OCI-LY1 (cell line): ENCODE results near the gene BHMT2.

Source experiments
- H2AFZ ChIP-seq: fragments of 200-600 bp; sonication (generic), shearing (Covaris generic); 2 replicates; pipeline ENCODE4 v1.6.0; 2014; ENCODE audit warnings: antibody characterized with exemption, mild to moderate bottlenecking, low read length
- H3F3A ChIP-seq: fragments of 200-600 bp; sonication (generic), shearing (Covaris generic); 2 replicates; pipeline ENCODE4 v1.6.0; 2014; ENCODE audit warnings: mild to moderate bottlenecking, antibody characterized with exemption, low read length, moderate library complexity; ENCODE audit not compliant: insufficient read depth
- H3K27ac ChIP-seq: fragments of 200-600 bp; sonication (generic); 2 replicates; pipeline ENCODE4 v1.5.1; 2014; ENCODE audit warnings: low read length, mixed run types, mild to moderate bottlenecking, low read depth; ENCODE audit not compliant: poor library complexity, severe bottlenecking
- H3K27me3 ChIP-seq: fragments of 200-600 bp; sonication (generic); 2 replicates; pipeline ENCODE4 v1.6.0; 2014; ENCODE audit warnings: antibody characterized with exemption, mild to moderate bottlenecking, low read length, moderate library complexity; ENCODE audit not compliant: insufficient read depth
- H3K36me3 ChIP-seq: fragments of 200-600 bp; sonication (generic); 2 replicates; pipeline ENCODE4 v1.6.1; 2014; ENCODE audit warnings: mild to moderate bottlenecking, antibody characterized with exemption, low read length, moderate library complexity, mixed read lengths; ENCODE audit not compliant: insufficient read depth
- H3K4me1 ChIP-seq: fragments of 200-600 bp; sonication (generic); 2 replicates; pipeline ENCODE4 v1.5.1; 2014; ENCODE audit warnings: mild to moderate bottlenecking, low read length, moderate library complexity; ENCODE audit not compliant: insufficient read depth, severe bottlenecking
- H3K4me2 ChIP-seq: fragments of 200-600 bp; sonication (generic), shearing (Covaris generic); 2 replicates; pipeline ENCODE4 v1.6.1; 2014; ENCODE audit warnings: low read length
- H3K4me3 ChIP-seq: fragments of 200-600 bp; sonication (generic); 2 replicates; pipeline ENCODE4 v1.5.1; 2014; ENCODE audit warnings: low read length, low read depth, mild to moderate bottlenecking, mixed read lengths; ENCODE audit not compliant: poor library complexity, severe bottlenecking
- H3K79me2 ChIP-seq: fragments of 200-600 bp; shearing (Covaris generic); 2 replicates; pipeline ENCODE4 v1.6.1; 2016; ENCODE audit warnings: mixed run types, low read length, mixed read lengths; ENCODE audit not compliant: insufficient read depth
- H3K9ac ChIP-seq: fragments of 200-600 bp; sonication (generic), shearing (Covaris generic); 2 replicates; pipeline ENCODE4 v1.6.1; 2014; ENCODE audit warnings: mild to moderate bottlenecking, low read length, mixed read lengths
- H3K9me2 ChIP-seq: fragments of 200-600 bp; sonication (generic), shearing (Covaris generic); 2 replicates; pipeline ENCODE4 v1.6.1; 2014; ENCODE audit warnings: low read depth, mild to moderate bottlenecking, low read length, mixed read lengths
- H3K9me3 ChIP-seq: fragments of 200-600 bp; shearing (Covaris generic); 2 replicates; pipeline ENCODE4 v1.6.1; 2014; ENCODE audit warnings: low read length, mixed read lengths
- H4K20me1 ChIP-seq: fragments of 200-600 bp; sonication (generic), shearing (Covaris generic); 2 replicates; pipeline ENCODE4 v1.6.0; 2016; ENCODE audit warnings: mild to moderate bottlenecking, low read length; ENCODE audit not compliant: insufficient read depth
- EZH2 ChIP-seq: fragments of 200-600 bp; sonication (generic), shearing (Covaris generic); IDR thresholded peaks from 2 replicates; pipeline ENCODE4 v1.8.0; 2017; ENCODE audit warnings: borderline replicate concordance, mixed run types, mild to moderate bottlenecking, antibody characterized with exemption, low read length, moderate library complexity, mixed read lengths
- TF ChIP-seq, protein P1 (sequence below): fragments of 200-600 bp; sonication (generic), shearing (Covaris generic); IDR thresholded peaks from 2 replicates; pipeline ENCODE4 v1.5.1; 2017; ENCODE audit warnings: mild to moderate bottlenecking, antibody characterized with exemption, low read length, moderate library complexity, mixed read lengths

Gene BHMT2

GRCh38 chr5:79069488-79070349 lies at the start of gene BHMT2, which contains the start of gene DMGDH:
BHMT2 (plus strand) TSS chr5:79069767; CDS start chr5:79069783, 16 bp downstream.
DMGDH (minus strand) TSS chr5:79069674; CDS start chr5:79069620, 54 bp downstream.
- no peak within 1 kb of the TSS for H3K4me2 ChIP-seq
- no peaks in the 10 kb centered on the region for H3K27me3 ChIP-seq
- no peaks in the 10 kb centered on the region for H3K36me3 ChIP-seq
- no peak within 1 kb of the TSS for H2AFZ ChIP-seq
- TF ChIP-seq, protein P1, sequence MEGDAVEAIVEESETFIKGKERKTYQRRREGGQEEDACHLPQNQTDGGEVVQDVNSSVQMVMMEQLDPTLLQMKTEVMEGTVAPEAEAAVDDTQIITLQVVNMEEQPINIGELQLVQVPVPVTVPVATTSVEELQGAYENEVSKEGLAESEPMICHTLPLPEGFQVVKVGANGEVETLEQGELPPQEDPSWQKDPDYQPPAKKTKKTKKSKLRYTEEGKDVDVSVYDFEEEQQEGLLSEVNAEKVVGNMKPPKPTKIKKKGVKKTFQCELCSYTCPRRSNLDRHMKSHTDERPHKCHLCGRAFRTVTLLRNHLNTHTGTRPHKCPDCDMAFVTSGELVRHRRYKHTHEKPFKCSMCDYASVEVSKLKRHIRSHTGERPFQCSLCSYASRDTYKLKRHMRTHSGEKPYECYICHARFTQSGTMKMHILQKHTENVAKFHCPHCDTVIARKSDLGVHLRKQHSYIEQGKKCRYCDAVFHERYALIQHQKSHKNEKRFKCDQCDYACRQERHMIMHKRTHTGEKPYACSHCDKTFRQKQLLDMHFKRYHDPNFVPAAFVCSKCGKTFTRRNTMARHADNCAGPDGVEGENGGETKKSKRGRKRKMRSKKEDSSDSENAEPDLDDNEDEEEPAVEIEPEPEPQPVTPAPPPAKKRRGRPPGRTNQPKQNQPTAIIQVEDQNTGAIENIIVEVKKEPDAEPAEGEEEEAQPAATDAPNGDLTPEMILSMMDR = no peak
- no peak for TF ChIP-seq EZH2
- no peak within 1 kb of the TSS for H3K27ac ChIP-seq
- H3K79me2 ChIP-seq = no peaks in the 10 kb centered on the region
- H3F3A ChIP-seq = no peaks in the 10 kb centered on the region
- H3K4me3 ChIP-seq = no peak within 1 kb of the TSS
- no peaks in the 10 kb centered on the region for H3K9me3 ChIP-seq
- no peak within 1 kb of the TSS for H3K9ac ChIP-seq
- no peaks in the 10 kb centered on the region for H4K20me1 ChIP-seq
- H3K4me1 ChIP-seq = no peaks in the 10 kb centered on the region
- H3K9me2 ChIP-seq = no peaks in the 10 kb centered on the region

- Histone ChIP-seq H3K9me3 (no peaks in the 10 kb centered on the region), H3K4me2 (no peak overlapping the region), H2AFZ (no peak overlapping the region), H3K4me3 (no peak overlapping the region), H3K27me3 (no peaks in the 10 kb centered on the region), H3K9me2 (no peaks in the 10 kb centered on the region), H3K9ac (no peak overlapping the region), H3F3A (no peaks in the 10 kb centered on the region), H3K79me2 (no peaks in the 10 kb centered on the region), H4K20me1 (no peaks in the 10 kb centered on the region), H3K36me3 (no peaks in the 10 kb centered on the region), H3K27ac (no peak overlapping the region), H3K4me1 (no peaks in the 10 kb centered on the region)
- no peak for TF ChIP-seq EZH2
- TF ChIP-seq, protein P1 = peak; percentile 87
These were observed 48.6 kb upstream of the BHMT2 start for GRCh38 chr5:79020861-79021561.

- Histone ChIP-seq H3K9me2 (no peaks in the 10 kb centered on the region), H3K9ac (no peak overlapping the region), H3K4me2 (no peak overlapping the region), H3K4me1 (no peaks in the 10 kb centered on the region), H3K4me3 (no peak overlapping the region), H2AFZ (no peak overlapping the region), H3K27me3 (no peaks in the 10 kb centered on the region), H3K9me3 (no peaks in the 10 kb centered on the region), H3K27ac (no peak overlapping the region), H3F3A (no peaks in the 10 kb centered on the region), H3K79me2 (no peaks in the 10 kb centered on the region), H4K20me1 (no peaks in the 10 kb centered on the region), H3K36me3 (no peaks in the 10 kb centered on the region)
- TF ChIP-seq, protein P1 = no peak
- TF ChIP-seq EZH2 = no peak
These were observed 47.8 kb upstream of the BHMT2 start for GRCh38 chr5:79021753-79022152.
